ENCODE data around the gene PRR22.

GRCh38 chr19:5785423-5785822, 877 bp upstream of the PRR22 start:
- TF ChIP-seq CTCF (IDR thresholded peaks at IDR 0.05) (no peak), POLR2A (IDR thresholded peaks at IDR 0.05) (no peak)
